22Rv1 (cell line): ENCODE data around the gene NOB1.

Experiments used
- CTCF ChIP-seq: fragments of 450-650 bp; IDR thresholded peaks from 2 replicates; pipeline ENCODE4 v1.5.1; 2017; ENCODE audit warnings: mild to moderate bottlenecking
- ZFX ChIP-seq: fragments of 450-650 bp; IDR thresholded peaks from 2 replicates; pipeline ENCODE4 v1.6.1; 2017; ENCODE audit warnings: antibody characterized with exemption, borderline replicate concordance

GRCh38 chr16:69799611-69800031 is 44.9 kb upstream of the NOB1 start:
- TF ChIP-seq CTCF (no peak), ZFX (no peak)
